ENCODE results near the gene PLCH1. TPM values are rescaled to one million over a fixed set of nuclear protein-coding genes. Genes with fewer than 3 reads are reported as not detected.

The PLCH1 gene
- total RNA-seq, 1 experiment from 2014 or later: 8.9 TPM

DNA sequence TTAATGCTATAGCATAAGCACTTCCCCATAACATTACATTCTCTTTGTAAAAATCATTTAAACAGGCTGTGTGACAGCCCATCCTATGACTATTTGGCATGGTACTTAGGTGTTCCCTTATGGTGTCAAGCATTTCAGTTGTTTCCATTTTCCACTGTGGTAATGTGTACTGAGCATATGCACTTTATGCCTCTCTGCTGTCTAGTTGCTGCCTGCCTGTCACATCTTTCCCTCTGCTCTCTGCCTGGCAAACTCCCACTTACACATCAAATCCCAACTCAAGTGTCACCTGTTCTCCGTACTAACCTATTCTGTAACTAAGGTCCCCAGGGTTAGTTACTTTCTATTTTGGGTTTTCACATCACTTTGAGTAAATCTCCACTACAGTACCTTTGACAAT lies 367.0 kb downstream of the PLCH1 start:
- Mint-ChIP-seq H3K27me3 (ENCODE audit: low read depth) (peaks cover 12% of the 10 kb centered on the region), H3K4me1 (peaks cover 22% of the 10 kb centered on the region), H3K27ac (no peak overlapping the region), H3K9me3 (no peaks in the 10 kb centered on the region), H3K36me3 (no peaks in the 10 kb centered on the region), H3K4me3 (no peak overlapping the region)
- ChIA-PET CTCF (no interaction called here), POLR2A (no interaction called here)
- DNase-seq (ENCODE audit: low spot score): no peak
- ATAC-seq: no peak
- TF ChIP-seq JUN (CRISPR knock-in tag; IDR thresholded peaks at IDR 0.05): no peak
- TF ChIP-seq, protein P1, sequence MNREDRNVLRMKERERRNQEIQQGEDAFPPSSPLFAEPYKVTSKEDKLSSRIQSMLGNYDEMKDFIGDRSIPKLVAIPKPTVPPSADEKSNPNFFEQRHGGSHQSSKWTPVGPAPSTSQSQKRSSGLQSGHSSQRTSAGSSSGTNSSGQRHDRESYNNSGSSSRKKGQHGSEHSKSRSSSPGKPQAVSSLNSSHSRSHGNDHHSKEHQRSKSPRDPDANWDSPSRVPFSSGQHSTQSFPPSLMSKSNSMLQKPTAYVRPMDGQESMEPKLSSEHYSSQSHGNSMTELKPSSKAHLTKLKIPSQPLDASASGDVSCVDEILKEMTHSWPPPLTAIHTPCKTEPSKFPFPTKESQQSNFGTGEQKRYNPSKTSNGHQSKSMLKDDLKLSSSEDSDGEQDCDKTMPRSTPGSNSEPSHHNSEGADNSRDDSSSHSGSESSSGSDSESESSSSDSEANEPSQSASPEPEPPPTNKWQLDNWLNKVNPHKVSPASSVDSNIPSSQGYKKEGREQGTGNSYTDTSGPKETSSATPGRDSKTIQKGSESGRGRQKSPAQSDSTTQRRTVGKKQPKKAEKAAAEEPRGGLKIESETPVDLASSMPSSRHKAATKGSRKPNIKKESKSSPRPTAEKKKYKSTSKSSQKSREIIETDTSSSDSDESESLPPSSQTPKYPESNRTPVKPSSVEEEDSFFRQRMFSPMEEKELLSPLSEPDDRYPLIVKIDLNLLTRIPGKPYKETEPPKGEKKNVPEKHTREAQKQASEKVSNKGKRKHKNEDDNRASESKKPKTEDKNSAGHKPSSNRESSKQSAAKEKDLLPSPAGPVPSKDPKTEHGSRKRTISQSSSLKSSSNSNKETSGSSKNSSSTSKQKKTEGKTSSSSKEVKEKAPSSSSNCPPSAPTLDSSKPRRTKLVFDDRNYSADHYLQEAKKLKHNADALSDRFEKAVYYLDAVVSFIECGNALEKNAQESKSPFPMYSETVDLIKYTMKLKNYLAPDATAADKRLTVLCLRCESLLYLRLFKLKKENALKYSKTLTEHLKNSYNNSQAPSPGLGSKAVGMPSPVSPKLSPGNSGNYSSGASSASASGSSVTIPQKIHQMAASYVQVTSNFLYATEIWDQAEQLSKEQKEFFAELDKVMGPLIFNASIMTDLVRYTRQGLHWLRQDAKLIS (CRISPR knock-in tag; IDR thresholded peaks at IDR 0.05; ENCODE audit: borderline replicate concordance): no peak
- TF ChIP-seq, protein P2, sequence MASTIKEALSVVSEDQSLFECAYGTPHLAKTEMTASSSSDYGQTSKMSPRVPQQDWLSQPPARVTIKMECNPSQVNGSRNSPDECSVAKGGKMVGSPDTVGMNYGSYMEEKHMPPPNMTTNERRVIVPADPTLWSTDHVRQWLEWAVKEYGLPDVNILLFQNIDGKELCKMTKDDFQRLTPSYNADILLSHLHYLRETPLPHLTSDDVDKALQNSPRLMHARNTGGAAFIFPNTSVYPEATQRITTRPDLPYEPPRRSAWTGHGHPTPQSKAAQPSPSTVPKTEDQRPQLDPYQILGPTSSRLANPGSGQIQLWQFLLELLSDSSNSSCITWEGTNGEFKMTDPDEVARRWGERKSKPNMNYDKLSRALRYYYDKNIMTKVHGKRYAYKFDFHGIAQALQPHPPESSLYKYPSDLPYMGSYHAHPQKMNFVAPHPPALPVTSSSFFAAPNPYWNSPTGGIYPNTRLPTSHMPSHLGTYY (CRISPR knock-in tag; IDR thresholded peaks at IDR 0.05): no peak
- TF ChIP-seq, protein P3, sequence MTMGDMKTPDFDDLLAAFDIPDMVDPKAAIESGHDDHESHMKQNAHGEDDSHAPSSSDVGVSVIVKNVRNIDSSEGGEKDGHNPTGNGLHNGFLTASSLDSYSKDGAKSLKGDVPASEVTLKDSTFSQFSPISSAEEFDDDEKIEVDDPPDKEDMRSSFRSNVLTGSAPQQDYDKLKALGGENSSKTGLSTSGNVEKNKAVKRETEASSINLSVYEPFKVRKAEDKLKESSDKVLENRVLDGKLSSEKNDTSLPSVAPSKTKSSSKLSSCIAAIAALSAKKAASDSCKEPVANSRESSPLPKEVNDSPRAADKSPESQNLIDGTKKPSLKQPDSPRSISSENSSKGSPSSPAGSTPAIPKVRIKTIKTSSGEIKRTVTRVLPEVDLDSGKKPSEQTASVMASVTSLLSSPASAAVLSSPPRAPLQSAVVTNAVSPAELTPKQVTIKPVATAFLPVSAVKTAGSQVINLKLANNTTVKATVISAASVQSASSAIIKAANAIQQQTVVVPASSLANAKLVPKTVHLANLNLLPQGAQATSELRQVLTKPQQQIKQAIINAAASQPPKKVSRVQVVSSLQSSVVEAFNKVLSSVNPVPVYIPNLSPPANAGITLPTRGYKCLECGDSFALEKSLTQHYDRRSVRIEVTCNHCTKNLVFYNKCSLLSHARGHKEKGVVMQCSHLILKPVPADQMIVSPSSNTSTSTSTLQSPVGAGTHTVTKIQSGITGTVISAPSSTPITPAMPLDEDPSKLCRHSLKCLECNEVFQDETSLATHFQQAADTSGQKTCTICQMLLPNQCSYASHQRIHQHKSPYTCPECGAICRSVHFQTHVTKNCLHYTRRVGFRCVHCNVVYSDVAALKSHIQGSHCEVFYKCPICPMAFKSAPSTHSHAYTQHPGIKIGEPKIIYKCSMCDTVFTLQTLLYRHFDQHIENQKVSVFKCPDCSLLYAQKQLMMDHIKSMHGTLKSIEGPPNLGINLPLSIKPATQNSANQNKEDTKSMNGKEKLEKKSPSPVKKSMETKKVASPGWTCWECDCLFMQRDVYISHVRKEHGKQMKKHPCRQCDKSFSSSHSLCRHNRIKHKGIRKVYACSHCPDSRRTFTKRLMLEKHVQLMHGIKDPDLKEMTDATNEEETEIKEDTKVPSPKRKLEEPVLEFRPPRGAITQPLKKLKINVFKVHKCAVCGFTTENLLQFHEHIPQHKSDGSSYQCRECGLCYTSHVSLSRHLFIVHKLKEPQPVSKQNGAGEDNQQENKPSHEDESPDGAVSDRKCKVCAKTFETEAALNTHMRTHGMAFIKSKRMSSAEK (CRISPR knock-in tag; IDR thresholded peaks at IDR 0.05; ENCODE audit: borderline replicate concordance): no peak
- TF ChIP-seq, protein P4, sequence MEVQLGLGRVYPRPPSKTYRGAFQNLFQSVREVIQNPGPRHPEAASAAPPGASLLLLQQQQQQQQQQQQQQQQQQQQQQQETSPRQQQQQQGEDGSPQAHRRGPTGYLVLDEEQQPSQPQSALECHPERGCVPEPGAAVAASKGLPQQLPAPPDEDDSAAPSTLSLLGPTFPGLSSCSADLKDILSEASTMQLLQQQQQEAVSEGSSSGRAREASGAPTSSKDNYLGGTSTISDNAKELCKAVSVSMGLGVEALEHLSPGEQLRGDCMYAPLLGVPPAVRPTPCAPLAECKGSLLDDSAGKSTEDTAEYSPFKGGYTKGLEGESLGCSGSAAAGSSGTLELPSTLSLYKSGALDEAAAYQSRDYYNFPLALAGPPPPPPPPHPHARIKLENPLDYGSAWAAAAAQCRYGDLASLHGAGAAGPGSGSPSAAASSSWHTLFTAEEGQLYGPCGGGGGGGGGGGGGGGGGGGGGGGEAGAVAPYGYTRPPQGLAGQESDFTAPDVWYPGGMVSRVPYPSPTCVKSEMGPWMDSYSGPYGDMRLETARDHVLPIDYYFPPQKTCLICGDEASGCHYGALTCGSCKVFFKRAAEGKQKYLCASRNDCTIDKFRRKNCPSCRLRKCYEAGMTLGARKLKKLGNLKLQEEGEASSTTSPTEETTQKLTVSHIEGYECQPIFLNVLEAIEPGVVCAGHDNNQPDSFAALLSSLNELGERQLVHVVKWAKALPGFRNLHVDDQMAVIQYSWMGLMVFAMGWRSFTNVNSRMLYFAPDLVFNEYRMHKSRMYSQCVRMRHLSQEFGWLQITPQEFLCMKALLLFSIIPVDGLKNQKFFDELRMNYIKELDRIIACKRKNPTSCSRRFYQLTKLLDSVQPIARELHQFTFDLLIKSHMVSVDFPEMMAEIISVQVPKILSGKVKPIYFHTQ (CRISPR knock-in tag; IDR thresholded peaks at IDR 0.05): no peak
- TF ChIP-seq RORB (CRISPR knock-in tag; IDR thresholded peaks at IDR 0.05): no peak
- no peak for TF ChIP-seq ZNF219 (CRISPR knock-in tag; IDR thresholded peaks at IDR 0.05; ENCODE audit: borderline replicate concordance)
- TF ChIP-seq ETV6 (CRISPR knock-in tag; IDR thresholded peaks at IDR 0.05): no peak
- no peak for TF ChIP-seq NFE2L1 (CRISPR knock-in tag; IDR thresholded peaks at IDR 0.05)

DNA sequence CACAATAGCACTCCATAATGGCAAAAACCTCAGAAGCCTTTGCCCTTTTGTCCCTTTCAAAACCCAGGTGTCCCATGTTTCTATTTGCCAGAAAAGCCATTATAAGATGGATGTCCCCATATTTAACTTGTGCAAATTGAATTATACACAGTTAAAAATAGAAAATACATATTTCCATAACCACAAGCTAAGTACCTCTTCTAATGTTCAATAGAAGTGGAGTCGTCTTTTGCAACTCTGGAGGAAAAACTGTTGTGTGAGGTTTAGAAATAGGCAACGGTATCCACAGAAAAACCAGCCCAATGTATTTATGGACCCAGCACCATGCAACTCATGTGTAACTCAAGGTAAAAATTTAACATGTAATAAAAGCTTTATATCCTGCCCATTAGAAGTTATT lies 367.8 kb downstream of the PLCH1 start:
- no peak for DNase-seq (ENCODE audit: low spot score)
- ChIA-PET CTCF (no interaction called here), POLR2A (no interaction called here)
- H3K4me3 Mint-ChIP-seq: no peak overlapping the region
- peaks cover 25% of the 10 kb centered on the region for H3K4me1 Mint-ChIP-seq
- H3K27ac Mint-ChIP-seq: no peak overlapping the region
- H3K36me3 Mint-ChIP-seq: no peaks in the 10 kb centered on the region
- no peaks in the 10 kb centered on the region for H3K9me3 Mint-ChIP-seq
- no peak for ATAC-seq
- H3K27me3 Mint-ChIP-seq (ENCODE audit: low read depth): peaks cover 13% of the 10 kb centered on the region
- TF ChIP-seq, protein P5, sequence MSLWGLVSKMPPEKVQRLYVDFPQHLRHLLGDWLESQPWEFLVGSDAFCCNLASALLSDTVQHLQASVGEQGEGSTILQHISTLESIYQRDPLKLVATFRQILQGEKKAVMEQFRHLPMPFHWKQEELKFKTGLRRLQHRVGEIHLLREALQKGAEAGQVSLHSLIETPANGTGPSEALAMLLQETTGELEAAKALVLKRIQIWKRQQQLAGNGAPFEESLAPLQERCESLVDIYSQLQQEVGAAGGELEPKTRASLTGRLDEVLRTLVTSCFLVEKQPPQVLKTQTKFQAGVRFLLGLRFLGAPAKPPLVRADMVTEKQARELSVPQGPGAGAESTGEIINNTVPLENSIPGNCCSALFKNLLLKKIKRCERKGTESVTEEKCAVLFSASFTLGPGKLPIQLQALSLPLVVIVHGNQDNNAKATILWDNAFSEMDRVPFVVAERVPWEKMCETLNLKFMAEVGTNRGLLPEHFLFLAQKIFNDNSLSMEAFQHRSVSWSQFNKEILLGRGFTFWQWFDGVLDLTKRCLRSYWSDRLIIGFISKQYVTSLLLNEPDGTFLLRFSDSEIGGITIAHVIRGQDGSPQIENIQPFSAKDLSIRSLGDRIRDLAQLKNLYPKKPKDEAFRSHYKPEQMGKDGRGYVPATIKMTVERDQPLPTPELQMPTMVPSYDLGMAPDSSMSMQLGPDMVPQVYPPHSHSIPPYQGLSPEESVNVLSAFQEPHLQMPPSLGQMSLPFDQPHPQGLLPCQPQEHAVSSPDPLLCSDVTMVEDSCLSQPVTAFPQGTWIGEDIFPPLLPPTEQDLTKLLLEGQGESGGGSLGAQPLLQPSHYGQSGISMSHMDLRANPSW (CRISPR knock-in tag; conservative IDR thresholded peaks at IDR 0.05; ENCODE audit: low read depth): no peak
- TF ChIP-seq, protein P2 (CRISPR knock-in tag; IDR thresholded peaks at IDR 0.05): no peak
- TF ChIP-seq ZNF219 (CRISPR knock-in tag; IDR thresholded peaks at IDR 0.05; ENCODE audit: borderline replicate concordance): no peak
- TF ChIP-seq, protein P6, sequence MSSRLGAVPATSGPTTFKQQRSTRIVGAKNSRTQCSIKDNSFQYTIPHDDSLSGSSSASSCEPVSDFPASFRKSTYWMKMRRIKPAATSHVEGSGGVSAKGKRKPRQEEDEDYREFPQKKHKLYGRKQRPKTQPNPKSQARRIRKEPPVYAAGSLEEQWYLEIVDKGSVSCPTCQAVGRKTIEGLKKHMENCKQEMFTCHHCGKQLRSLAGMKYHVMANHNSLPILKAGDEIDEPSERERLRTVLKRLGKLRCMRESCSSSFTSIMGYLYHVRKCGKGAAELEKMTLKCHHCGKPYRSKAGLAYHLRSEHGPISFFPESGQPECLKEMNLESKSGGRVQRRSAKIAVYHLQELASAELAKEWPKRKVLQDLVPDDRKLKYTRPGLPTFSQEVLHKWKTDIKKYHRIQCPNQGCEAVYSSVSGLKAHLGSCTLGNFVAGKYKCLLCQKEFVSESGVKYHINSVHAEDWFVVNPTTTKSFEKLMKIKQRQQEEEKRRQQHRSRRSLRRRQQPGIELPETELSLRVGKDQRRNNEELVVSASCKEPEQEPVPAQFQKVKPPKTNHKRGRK (CRISPR knock-in tag; IDR thresholded peaks at IDR 0.05; ENCODE audit: borderline replicate concordance): no peak
- TF ChIP-seq SOX15 (CRISPR knock-in tag; IDR thresholded peaks at IDR 0.05): no peak
